KG1 (cell line): ENCODE results near the gene LSM2.

ENCODE experiments used
- DNase-seq: peaks from one replicate; lab custom pipeline; 2025; lab: John Stamatoyannopoulos, UW

Gene LSM2

DNA sequence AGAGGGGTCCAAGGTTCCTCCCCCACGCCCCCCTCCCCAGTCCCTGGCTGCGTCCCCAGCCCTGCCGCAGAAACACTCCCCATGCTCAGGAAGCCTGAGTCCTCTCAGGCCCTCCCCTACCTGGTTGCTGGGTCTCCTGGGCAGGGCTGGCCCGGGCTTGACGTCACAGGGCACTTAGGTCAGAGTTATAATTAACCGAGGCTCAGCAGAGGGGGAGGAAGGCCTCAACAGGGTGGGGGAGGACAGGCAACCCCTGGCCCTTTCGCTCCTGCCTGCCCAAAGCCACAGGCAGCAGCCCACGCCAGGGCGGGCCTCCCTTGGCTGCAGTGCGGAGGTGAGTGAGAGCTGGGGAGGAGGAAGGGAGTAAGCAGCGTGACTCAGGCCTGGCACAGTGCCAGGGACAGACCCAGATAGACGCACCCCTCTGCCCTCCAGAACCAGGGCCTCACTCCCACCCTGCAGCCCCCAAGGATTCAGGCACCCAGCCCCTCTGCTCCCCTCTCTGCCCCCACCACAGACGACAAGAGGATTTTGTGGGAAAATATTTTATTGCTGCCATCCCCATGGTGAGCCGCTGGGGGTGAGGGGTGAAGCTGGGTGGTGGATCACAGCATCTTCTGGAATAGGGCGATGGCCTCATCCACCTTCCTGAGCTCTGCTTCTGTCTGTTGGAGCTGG lies 29.6 kb downstream of the LSM2 start, which contains the start of gene VWA7:
VWA7 (minus strand) TSS at position 340 of the 678 bp plus-strand sequence. CDS start 549 bp downstream, outside the sequence.
- DNase-seq, result peak; percentile 26

DNA sequence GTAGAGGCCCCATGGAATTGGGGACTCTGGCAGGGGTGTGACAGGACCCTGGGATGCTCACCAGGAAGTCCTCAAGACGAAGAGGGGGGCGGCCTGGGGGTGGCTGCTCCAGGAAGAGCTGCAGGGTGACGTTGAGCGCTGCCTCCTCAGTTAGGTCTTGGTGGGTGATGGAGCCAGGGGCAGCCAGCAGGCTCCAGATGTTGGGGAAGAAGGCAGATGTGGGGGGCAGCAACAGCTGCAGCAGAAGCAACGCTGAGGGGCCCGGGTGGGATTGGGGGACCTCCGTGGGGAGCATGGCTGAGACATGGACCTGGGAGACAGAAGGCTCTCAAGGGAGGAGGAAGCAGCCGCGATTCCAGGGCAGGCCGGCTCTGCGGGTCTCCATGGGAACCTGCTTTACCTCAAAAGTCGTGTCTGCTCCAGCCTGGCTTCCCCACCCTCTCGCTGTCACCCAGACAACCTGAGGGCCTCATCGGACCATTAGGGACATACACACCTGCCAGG lies 30.2 kb downstream of the LSM2 start:
- no peak for DNase-seq

GRCh38 chr6:31775633-31776484 lies 30.9 kb downstream of the LSM2 start:
- no peak for DNase-seq

DNA sequence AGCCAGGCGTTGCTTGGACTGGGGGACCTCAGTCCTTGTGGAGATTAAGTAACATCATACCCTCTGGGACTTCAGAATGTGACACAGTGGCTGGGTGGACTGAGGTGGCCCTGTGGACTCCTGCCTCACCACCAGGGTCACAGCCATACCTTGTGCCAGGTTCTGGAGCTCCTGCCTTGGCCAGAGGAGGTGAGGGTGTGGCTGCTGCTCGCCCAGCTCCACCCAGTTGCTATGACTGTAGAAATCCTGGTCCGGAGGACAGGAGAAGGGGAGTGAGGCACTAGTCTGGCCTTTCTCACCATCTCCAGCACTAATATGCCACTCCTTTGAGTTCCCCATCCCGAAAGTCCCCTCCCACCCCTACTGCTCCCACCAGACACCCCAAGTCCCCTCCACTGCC lies 31.6 kb downstream of the LSM2 start:
- DNase-seq, result no peak

GRCh38 chr6:31771992-31772358 lies 34.8 kb downstream of the LSM2 start:
- no peak for DNase-seq

- no peak for DNase-seq
Measured at GRCh38 chr6:31770860-31771259, 35.9 kb downstream of the LSM2 start.

- peak; percentile 72 for DNase-seq
Measured at GRCh38 chr6:31769684-31770371, 36.9 kb downstream of the LSM2 start.

- no peak for DNase-seq
Measured at GRCh38 chr6:31768363-31769257, 38.2 kb downstream of the LSM2 start.

DNA sequence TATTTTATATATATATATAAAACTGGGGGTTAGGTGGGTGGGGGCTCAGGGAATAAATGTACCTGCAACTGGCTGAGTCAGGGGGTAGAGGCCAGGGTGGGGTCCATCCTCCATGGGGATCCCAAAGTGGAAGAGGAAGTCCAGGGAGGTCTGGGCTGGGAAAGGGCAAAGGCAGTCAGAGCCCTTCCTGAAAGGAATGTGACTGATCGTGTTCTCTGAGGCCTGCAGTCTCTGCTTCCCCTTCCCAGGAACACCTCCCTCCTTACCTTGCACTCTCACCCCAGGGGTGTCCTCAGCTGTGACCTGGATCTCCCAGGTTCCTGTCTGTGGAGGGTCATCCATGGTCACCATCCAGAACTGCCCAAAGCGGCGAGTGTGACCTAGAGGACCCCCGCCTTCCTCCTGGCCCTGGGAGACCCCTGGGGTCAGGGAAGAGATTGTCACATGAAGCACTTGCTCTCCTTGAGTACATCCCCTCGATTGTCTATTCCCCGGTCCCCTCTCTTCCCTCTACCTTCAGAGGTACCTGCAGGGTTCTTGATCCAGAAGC lies 39.6 kb downstream of the LSM2 start:
- DNase-seq, result no peak

DNA sequence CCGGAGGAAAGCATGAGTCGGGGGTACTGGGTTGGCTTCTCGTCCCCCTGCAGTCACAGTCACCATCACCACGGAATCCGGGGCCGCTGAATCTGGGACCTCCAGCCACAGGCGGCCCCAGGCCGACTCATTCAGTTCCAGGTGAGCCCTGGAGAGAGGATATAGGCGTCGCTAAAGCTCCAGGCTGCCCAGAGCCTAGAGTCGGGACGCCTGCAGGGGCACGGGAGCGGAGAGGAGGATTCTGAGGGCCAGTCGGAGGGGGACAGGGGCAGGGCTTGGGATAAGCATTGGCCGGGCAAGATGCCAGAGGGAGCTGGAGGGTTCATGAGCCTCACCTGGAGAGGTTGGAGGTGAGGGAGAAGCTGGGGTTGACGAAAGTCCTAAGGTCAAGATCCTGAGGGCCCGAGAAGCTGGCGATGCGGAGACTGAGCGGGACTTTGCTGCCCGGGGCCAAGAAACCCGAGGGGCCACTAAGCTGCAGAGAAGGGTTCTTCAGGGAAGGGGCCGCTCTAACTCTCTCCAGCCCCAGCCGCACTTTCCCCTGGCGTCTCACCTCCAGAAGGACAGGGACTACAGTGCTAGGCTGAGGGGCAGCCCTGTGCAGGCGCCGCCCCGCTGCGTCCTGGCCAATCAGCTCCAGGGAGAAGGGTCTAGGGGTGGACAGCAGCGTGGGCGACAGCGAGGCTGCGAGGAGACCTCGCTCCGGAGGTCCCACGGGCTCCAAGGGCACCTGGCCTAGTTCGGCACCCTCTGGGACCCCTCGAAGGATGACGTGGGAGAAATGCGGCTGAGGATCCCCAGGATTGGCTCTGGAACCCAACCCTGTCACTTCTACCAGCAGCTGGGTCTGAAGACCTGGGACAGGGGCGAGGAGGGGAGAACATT lies 40.6 kb downstream of the LSM2 start:
- DNase-seq, result no peak

DNA sequence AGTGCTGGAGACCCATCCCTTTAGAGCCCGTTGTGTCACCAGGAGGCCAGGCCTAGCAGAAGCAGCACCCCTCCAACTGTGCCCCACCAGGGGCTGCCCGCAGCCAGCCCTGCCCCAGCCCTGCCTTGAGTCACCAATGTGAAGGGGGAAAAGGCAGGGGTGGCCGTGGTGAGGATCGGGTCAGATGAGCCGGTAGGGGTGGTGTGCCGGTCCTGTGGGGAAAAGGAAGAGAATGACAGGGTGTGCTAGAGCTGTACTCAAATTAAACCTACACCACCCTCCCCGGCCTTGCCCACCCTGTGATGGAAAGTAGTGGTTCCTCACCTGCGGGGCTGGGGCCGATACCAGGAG lies 41.2 kb downstream of the LSM2 start:
- DNase-seq, result no peak

- DNase-seq, result no peak
Measured at GRCh38 chr6:31764198-31764597, 42.6 kb downstream of the LSM2 start.

GRCh38 chr6:31763619-31763940 lies 43.2 kb downstream of the LSM2 start:
- DNase-seq, result no peak

GRCh38 chr6:31762878-31763618 lies 43.7 kb downstream of the LSM2 start:
- no peak for DNase-seq

GRCh38 chr6:31762356-31762755 lies 44.4 kb downstream of the LSM2 start, which contains the start of gene SAPCD1:
SAPCD1 (plus strand) TSS chr6:31762656; CDS start chr6:31763055, 399 bp downstream.
- DNase-seq, result no peak

- no peak for DNase-seq
Measured at GRCh38 chr6:31761343-31761742, 45.4 kb downstream of the LSM2 start.

DNA sequence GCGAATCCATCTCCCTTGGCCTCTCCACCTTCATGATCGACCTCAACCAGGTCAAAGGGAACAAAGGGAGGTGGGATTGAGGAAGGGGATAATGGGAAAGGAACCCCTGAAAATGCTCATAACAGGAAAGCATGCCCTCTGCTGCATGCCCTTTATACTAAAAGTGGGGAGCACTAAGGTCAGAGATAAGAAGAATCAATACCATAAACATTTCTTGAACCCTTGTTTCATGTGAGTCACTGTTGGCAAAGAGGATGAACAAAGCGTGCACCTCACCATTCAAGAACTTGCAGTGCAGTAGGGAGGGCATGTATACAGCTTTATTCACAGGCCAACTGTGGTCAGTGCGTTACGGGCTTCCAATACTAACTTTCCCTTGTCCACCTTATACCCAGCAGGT lies 46.0 kb downstream of the LSM2 start:
- no peak for DNase-seq

DNA sequence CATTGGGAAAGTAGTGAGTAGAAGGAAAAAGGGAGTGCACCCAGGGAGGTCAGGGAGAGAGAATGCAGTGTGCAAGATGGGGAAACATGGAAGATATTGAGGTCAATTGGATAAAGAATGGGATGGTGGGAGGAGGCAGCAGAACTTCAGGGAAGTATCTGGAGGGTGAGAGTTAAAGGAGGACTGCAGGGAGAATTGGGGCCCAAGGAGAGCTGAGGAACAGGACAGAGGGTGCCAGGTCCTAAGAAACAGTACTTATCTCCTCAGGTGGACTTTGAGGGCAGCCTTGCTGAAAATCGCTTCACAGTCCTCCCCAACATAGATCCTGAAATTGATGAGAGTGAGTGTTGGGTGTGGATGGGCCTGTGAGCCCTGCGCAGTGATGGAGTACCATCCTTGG lies 48.5 kb downstream of the LSM2 start:
- no peak for DNase-seq

- no peak for DNase-seq
Measured at GRCh38 chr6:31752739-31753319, 53.9 kb downstream of the LSM2 start.
